T-cell (primary cell): ENCODE results near the gene PLCB1. TPM values are rescaled to one million over a fixed set of nuclear protein-coding genes. Genes with fewer than 3 reads are reported as not detected.

ENCODE experiments used
- ATAC-seq, 4 experiments: fragments of 200-7000 bp in 3 of 4; fragments of 150-1000 bp in 1 of 4; cut with Tn5 transposase; replicated peaks in 1 of 4; 1 replicate in 3 of 4; 2 replicates in 1 of 4; pipeline ENCODE4 v1.10.0; 2021; ENCODE audit warnings: moderate library complexity in 3 of 4, mild to moderate bottlenecking in 2 of 4, moderate number of reproducible peaks in 1 of 4
- CTCF ChIA-PET, 2 donors: fragments of 300-600 bp; sonication (Branson Sonifier 250); formaldehyde crosslinking; loops; one replicate each; lab custom pipeline; 2022; ENCODE audit warnings: antibody characterized with exemption in 2 of 2; lab: Charles Lee
- POLR2A ChIA-PET, 2 donors: fragments of 300-600 bp; sonication (Branson Sonifier 250); formaldehyde crosslinking; loops; one replicate each; lab custom pipeline; 2022; ENCODE audit warnings: antibody characterized with exemption in 2 of 2; lab: Charles Lee
- DNase-seq, 35 experiments: peaks; one replicate each; pipeline versions ENCODE4 v3.0.0 to v3.0.0-alpha.2; 2013 to 2023
- H3K27ac ChIP-seq: one replicate; pipeline ENCODE4 v1.5.1; 2013; ENCODE audit warnings: low read length
- H3K27me3 ChIP-seq, 2 experiments: replicated peaks in 1 of 2; 1 replicate in 1 of 2; 2 replicates in 1 of 2; pipeline versions ENCODE4 v1.6.1 to v1.7.0; 2013; ENCODE audit warnings: low read length in 1 of 2, mixed read lengths in 1 of 2; ENCODE audit not compliant: control insufficient read depth in 2 of 2, insufficient read depth in 2 of 2; ENCODE audit errors: extremely low read depth in 1 of 2
- H3K36me3 ChIP-seq, 2 donors: 1 replicate in 1 of 2; 2 replicates in 1 of 2; pipeline versions ENCODE4 v1.6.1 to v1.7.0; 2013; ENCODE audit warnings: low read length in 1 of 2; ENCODE audit not compliant: control insufficient read depth in 2 of 2, insufficient read depth in 1 of 2; ENCODE audit errors: extremely low read depth in 1 of 2
- H3K4me1 ChIP-seq, 2 experiments: 1 replicate in 1 of 2; 2 replicates in 1 of 2; pipeline versions ENCODE4 v1.6.1 to v1.7.0; 2013; ENCODE audit warnings: low read length in 2 of 2, mixed read lengths in 1 of 2; ENCODE audit not compliant: insufficient read depth in 2 of 2, control insufficient read depth in 1 of 2; ENCODE audit errors: extremely low read depth in 1 of 2
- H3K4me3 ChIP-seq, 2 donors: 1 replicate in 1 of 2; 2 replicates in 1 of 2; pipeline versions ENCODE4 v1.5.1 to v1.7.0; 2013; ENCODE audit warnings: mild to moderate bottlenecking in 2 of 2, low read length in 1 of 2, moderate library complexity in 1 of 2; ENCODE audit not compliant: control insufficient read depth in 1 of 2; ENCODE audit errors: extremely low read depth in 1 of 2
- H3K9me3 ChIP-seq: 2 replicates; pipeline ENCODE4 v1.7.0; 2013
- H3K27ac Mint-ChIP-seq, 2 donors: one replicate each; pipeline ENCODE4 v1.8.0; 2020 to 2021; ENCODE audit warnings: mild to moderate bottlenecking in 2 of 2, mixed read lengths in 2 of 2
- H3K27me3 Mint-ChIP-seq, 2 donors: one replicate each; pipeline ENCODE4 v1.8.0; 2021 to 2022; ENCODE audit warnings: mixed read lengths in 2 of 2
- H3K36me3 Mint-ChIP-seq: one replicate; pipeline ENCODE4 v1.8.0; 2021; ENCODE audit warnings: mixed read lengths
- H3K4me1 Mint-ChIP-seq, 3 donors: one replicate each; pipeline ENCODE4 v1.8.0; 2020 to 2022; ENCODE audit warnings: mixed read lengths in 3 of 3, mild to moderate bottlenecking in 1 of 3
- H3K4me3 Mint-ChIP-seq, 3 donors: one replicate each; pipeline ENCODE4 v1.8.0; 2020 to 2022; ENCODE audit warnings: mild to moderate bottlenecking in 3 of 3, mixed read lengths in 3 of 3, moderate library complexity in 3 of 3
- H3K9me3 Mint-ChIP-seq, 3 donors: one replicate each; pipeline ENCODE4 v1.8.0; 2020 to 2022; ENCODE audit warnings: mixed read lengths in 3 of 3
- WGBS: methylation state at CpG from one replicate; pipeline ENCODE4 v1.1.5; 2013; ENCODE audit warnings: missing lambda C conversion rate; ENCODE audit not compliant: insufficient coverage; 5-methylcytosine and 5-hydroxymethylcytosine counted together
- total RNA-seq, 35 experiments: library from RNA in 6 of 35; stranded (reverse) in 6 of 35; fragments of 120-200 nt in 1 of 35; gene quantifications; one replicate each; pipeline versions ENCODE4 v1.2.1 to v1.2.4 and lab custom pipeline; 2013 to 2026

PLCB1 gene
- total RNA-seq, 5 donors from 2014 or later (not counting 1 experiment from before 2014, with no cell fraction given): 3.3 to 15.1 (median 7.4) TPM

- Mint-ChIP-seq H3K36me3 (peaks cover 4% of the 10 kb centered on the region), H3K27ac (no peak overlapping the region), H3K27me3 (no peaks in the 10 kb centered on the region), H3K4me1 (no peaks in the 10 kb centered on the region), H3K9me3 (peaks cover 0 to 2% (median 0%) of the 10 kb centered on the region in 3 donors), H3K4me3 (no peak overlapping the region)
- no peak overlapping the region for H3K4me3 ChIP-seq
- ChIA-PET POLR2A (interaction anchor here in 1 of 2 donors (0.6 kb wide), 1 partner anchor 248 kb away, joined by 3 read pairs; no protein-coding TSS in a partner anchor), CTCF (no interaction called here)
- 80% methylated on average over 1 of the region's 5 CpGs for WGBS
- no peak for ATAC-seq
- H3K27me3 ChIP-seq: no peaks in the 10 kb centered on the region
- no peak for DNase-seq
- H3K36me3 ChIP-seq: no peaks in the 10 kb centered on the region
- no peaks in the 10 kb centered on the region for H3K4me1 ChIP-seq
- no peak overlapping the region for H3K27ac ChIP-seq
- no peaks in the 10 kb centered on the region for H3K9me3 ChIP-seq
These were observed 306.7 kb downstream of the PLCB1 start for GRCh38 chr20:8438748-8439147.

GRCh38 chr20:8443464-8444072, 311.5 kb downstream of the PLCB1 start:
- Histone ChIP-seq H3K9me3 (no peaks in the 10 kb centered on the region), H3K4me3 (no peak overlapping the region), H3K4me1 (no peaks in the 10 kb centered on the region), H3K27me3 (no peaks in the 10 kb centered on the region), H3K36me3 (no peaks in the 10 kb centered on the region), H3K27ac (no peak overlapping the region)
- ChIA-PET POLR2A (no interaction called here), CTCF (no interaction called here)
- Mint-ChIP-seq H3K4me3 (no peak overlapping the region), H3K27ac (no peak overlapping the region), H3K9me3 (peaks cover 0 to 5% (median 0%) of the 10 kb centered on the region in 3 donors), H3K4me1 (no peaks in the 10 kb centered on the region), H3K27me3 (no peaks in the 10 kb centered on the region), H3K36me3 (peaks cover 4% of the 10 kb centered on the region)
- no peak for ATAC-seq
- WGBS: no CpG with 5 or more reads among the region's 2 CpGs
- DNase-seq: no peak

- Histone ChIP-seq H3K36me3 (no peaks in the 10 kb centered on the region), H3K27ac (no peak overlapping the region), H3K4me1 (no peaks in the 10 kb centered on the region), H3K9me3 (no peaks in the 10 kb centered on the region), H3K27me3 (no peaks in the 10 kb centered on the region), H3K4me3 (no peak overlapping the region)
- Mint-ChIP-seq H3K9me3 (peaks cover 0 to 5% (median 0%) of the 10 kb centered on the region in 3 donors), H3K27me3 (no peaks in the 10 kb centered on the region), H3K4me3 (no peak overlapping the region), H3K27ac (no peak overlapping the region), H3K4me1 (no peaks in the 10 kb centered on the region), H3K36me3 (peaks cover 4% of the 10 kb centered on the region)
- no peak for DNase-seq
- ChIA-PET POLR2A (no interaction called here), CTCF (no interaction called here)
- no peak for ATAC-seq
- no CpG with 5 or more reads among the region's 3 CpGs for WGBS
These were observed 315.4 kb downstream of the PLCB1 start for GRCh38 chr20:8447262-8448120.

- DNase-seq: no peak
- H3K27me3 ChIP-seq: no peaks in the 10 kb centered on the region
- Mint-ChIP-seq H3K4me1 (no peaks in the 10 kb centered on the region), H3K4me3 (no peak overlapping the region), H3K27me3 (no peaks in the 10 kb centered on the region), H3K36me3 (no peaks in the 10 kb centered on the region), H3K9me3 (no peaks in the 10 kb centered on the region), H3K27ac (no peak overlapping the region)
- ATAC-seq: no peak
- no peak overlapping the region for H3K27ac ChIP-seq
- CTCF ChIA-PET: no interaction called here
- H3K9me3 ChIP-seq: no peaks in the 10 kb centered on the region
- no peak overlapping the region for H3K4me3 ChIP-seq
- H3K36me3 ChIP-seq: no peaks in the 10 kb centered on the region
- POLR2A ChIA-PET: no interaction called here
- no peaks in the 10 kb centered on the region for H3K4me1 ChIP-seq
- WGBS: no CpG with 5 or more reads among the region's 5 CpGs
These were observed 317.1 kb downstream of the PLCB1 start for GRCh38 chr20:8449123-8449522.

GRCh38 chr20:8454137-8454712, 322.2 kb downstream of the PLCB1 start:
- ChIA-PET CTCF (interaction anchor here in 1 of 2 donors (0.6 kb wide), 1 partner anchor 1632 kb away, joined by 4 read pairs; no protein-coding TSS in a partner anchor), POLR2A (no interaction called here)
- no peaks in the 10 kb centered on the region for H3K36me3 ChIP-seq
- ATAC-seq (no peak), DNase-seq (peak in 1 of 35 experiments; percentile 2)
- peaks cover 0 to 2% (median 0%) of the 10 kb centered on the region in 3 donors for H3K4me1 Mint-ChIP-seq
- H3K9me3 ChIP-seq: no peaks in the 10 kb centered on the region
- no peaks in the 10 kb centered on the region for H3K27me3 ChIP-seq
- H3K27me3 Mint-ChIP-seq: no peaks in the 10 kb centered on the region
- H3K4me1 ChIP-seq: no peaks in the 10 kb centered on the region
- H3K27ac Mint-ChIP-seq: no peak overlapping the region
- WGBS: 63% methylated on average over 6 of the region's 6 CpGs
- H3K9me3 Mint-ChIP-seq: no peaks in the 10 kb centered on the region
- no peak overlapping the region for H3K4me3 ChIP-seq
- H3K4me3 Mint-ChIP-seq: no peak overlapping the region
- peaks cover 4% of the 10 kb centered on the region for H3K36me3 Mint-ChIP-seq
- H3K27ac ChIP-seq: no peak overlapping the region

- Histone ChIP-seq H3K9me3 (no peaks in the 10 kb centered on the region), H3K36me3 (no peaks in the 10 kb centered on the region), H3K4me1 (no peaks in the 10 kb centered on the region), H3K27me3 (no peaks in the 10 kb centered on the region), H3K27ac (no peak overlapping the region), H3K4me3 (no peak overlapping the region)
- Mint-ChIP-seq H3K4me1 (peaks cover 0 to 2% (median 0%) of the 10 kb centered on the region in 3 donors), H3K4me3 (no peak overlapping the region), H3K36me3 (peaks cover 4% of the 10 kb centered on the region), H3K9me3 (no peaks in the 10 kb centered on the region), H3K27ac (no peak overlapping the region), H3K27me3 (no peaks in the 10 kb centered on the region)
- ChIA-PET POLR2A (no interaction called here), CTCF (no interaction called here)
- no peak for DNase-seq
- ATAC-seq: no peak
These were observed 324.7 kb downstream of the PLCB1 start for GRCh38 chr20:8456765-8457164.
